Measurements from ENCODE around the gene RACK1. TPM values are rescaled to one million over a fixed set of nuclear protein-coding genes. Genes with fewer than 3 reads are reported as not detected.
A peak's percentile ranks its signal among the peaks of the same experiment; 100 is the strongest.

Gene RACK1
- total and polyA plus RNA-seq, 10 donors, result 1,202 to 3,598 (median 2,333) TPM

- whole genome bisulfite sequencing, 5 donors, result 73 to 82% (median 76%) methylated on average over 5 of the region's 5 CpGs
- Histone ChIP-seq H3K4me3 (no peak overlapping the region), H3K27me3 (replicated peaks in 1 of 7) (no peaks in the 10 kb centered on the region), H3K9me3 (no peaks in the 10 kb centered on the region), H3K36me3 (peaks cover 15 to 100% (median 97%) of the 10 kb centered on the region in 6 donors), H3K27ac (peak overlapping the region in 2 of 8 donors; percentile 4 to 27), H3K4me1 (peaks cover 0 to 42% (median 11%) of the 10 kb centered on the region in 6 donors)
- no peak for DNase-seq
- intact Hi-C loops (cut with DNase I; ENCODE audit: low total_unique reads), result no loop called here
- TF ChIP-seq POLR2A (IDR thresholded peaks at IDR 0.05) (no peak), POLR2AphosphoS5 (IDR thresholded peaks at IDR 0.05) (no peak)
- TF ChIP-seq, protein P1, sequence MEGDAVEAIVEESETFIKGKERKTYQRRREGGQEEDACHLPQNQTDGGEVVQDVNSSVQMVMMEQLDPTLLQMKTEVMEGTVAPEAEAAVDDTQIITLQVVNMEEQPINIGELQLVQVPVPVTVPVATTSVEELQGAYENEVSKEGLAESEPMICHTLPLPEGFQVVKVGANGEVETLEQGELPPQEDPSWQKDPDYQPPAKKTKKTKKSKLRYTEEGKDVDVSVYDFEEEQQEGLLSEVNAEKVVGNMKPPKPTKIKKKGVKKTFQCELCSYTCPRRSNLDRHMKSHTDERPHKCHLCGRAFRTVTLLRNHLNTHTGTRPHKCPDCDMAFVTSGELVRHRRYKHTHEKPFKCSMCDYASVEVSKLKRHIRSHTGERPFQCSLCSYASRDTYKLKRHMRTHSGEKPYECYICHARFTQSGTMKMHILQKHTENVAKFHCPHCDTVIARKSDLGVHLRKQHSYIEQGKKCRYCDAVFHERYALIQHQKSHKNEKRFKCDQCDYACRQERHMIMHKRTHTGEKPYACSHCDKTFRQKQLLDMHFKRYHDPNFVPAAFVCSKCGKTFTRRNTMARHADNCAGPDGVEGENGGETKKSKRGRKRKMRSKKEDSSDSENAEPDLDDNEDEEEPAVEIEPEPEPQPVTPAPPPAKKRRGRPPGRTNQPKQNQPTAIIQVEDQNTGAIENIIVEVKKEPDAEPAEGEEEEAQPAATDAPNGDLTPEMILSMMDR (IDR thresholded peaks at IDR 0.05 in 8 of 11, conservative IDR thresholded peaks at IDR 0.05 in 3 of 11), result no peak
These were observed 7.9 kb downstream of the RACK1 start for GRCh38 chr5:181235689-181236366.

DNA sequence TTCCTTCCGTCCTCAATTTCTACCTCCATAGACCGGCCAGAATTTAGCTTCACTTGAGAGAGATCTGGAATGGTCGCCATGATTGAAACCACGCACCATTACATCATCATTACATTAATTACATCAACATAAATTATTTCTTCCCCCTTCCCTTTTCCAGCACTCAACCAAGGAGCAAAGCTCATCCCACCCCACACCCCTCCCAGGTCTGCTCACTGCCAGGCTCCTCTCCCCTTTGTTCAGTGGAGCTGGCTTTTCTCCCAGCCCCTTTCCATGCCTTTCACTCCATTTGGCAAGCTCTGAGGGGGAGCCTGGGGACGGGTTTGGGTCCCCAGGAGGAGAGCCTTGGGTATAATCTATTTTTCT is 8.4 kb downstream of the RACK1 start:
- peaks cover 0 to 37% (median 6%) of the 10 kb centered on the region in 6 donors for H3K4me1 ChIP-seq
- no peak overlapping the region for H3K4me3 ChIP-seq
- peak overlapping the region in 3 of 8 donors; percentile 4 to 31 (median 27) for H3K27ac ChIP-seq
- peaks cover 15 to 100% (median 96%) of the 10 kb centered on the region in 6 donors for H3K36me3 ChIP-seq
- no peak for TF ChIP-seq POLR2A (IDR thresholded peaks at IDR 0.05)
- peak in 1 of 3 donors; percentile 48 for TF ChIP-seq POLR2AphosphoS5 (IDR thresholded peaks at IDR 0.05)
- TF ChIP-seq, protein P1 (IDR thresholded peaks at IDR 0.05 in 8 of 11, conservative IDR thresholded peaks at IDR 0.05 in 3 of 11), result no peak
- intact Hi-C loops (cut with DNase I; ENCODE audit: low total_unique reads), result no loop called here
- WGBS, 5 donors, result 80 to 88% (median 84%) methylated on average over 5 of the region's 5 CpGs
- no peaks in the 10 kb centered on the region for H3K9me3 ChIP-seq
- DNase-seq, result no peak
- H3K27me3 ChIP-seq (replicated peaks in 1 of 7), result no peaks in the 10 kb centered on the region

- WGBS, 5 donors, result 84 to 94% (median 88%) methylated on average over 15 to 22 of the region's 22 CpGs
- Histone ChIP-seq H3K9me3 (no peaks in the 10 kb centered on the region), H3K4me1 (peaks cover 0 to 33% (median under 1%) of the 10 kb centered on the region in 6 donors), H3K36me3 (peaks cover 15 to 100% (median 90%) of the 10 kb centered on the region in 6 donors), H3K4me3 (no peak overlapping the region), H3K27me3 (replicated peaks in 1 of 7) (no peaks in the 10 kb centered on the region), H3K27ac (peak overlapping the region in 2 of 8 donors; percentile 27 to 31)
- TF ChIP-seq, protein P1 (IDR thresholded peaks at IDR 0.05 in 8 of 11, conservative IDR thresholded peaks at IDR 0.05 in 3 of 11), result no peak
- TF ChIP-seq POLR2AphosphoS5 (IDR thresholded peaks at IDR 0.05), result peak; percentile 23 to 84 (median 66)
- no peak for TF ChIP-seq POLR2A (IDR thresholded peaks at IDR 0.05)
- intact Hi-C loops (cut with DNase I; ENCODE audit: low total_unique reads), result no loop called here
- DNase-seq, result peak; percentile 68
These were observed 9.0 kb downstream of the RACK1 start for GRCh38 chr5:181234455-181235306.

All from spleen (tissue), 11 donors.